Fibroblast of lung (primary cell): ENCODE data around the gene RIOK1. TPM values are rescaled to one million over a fixed set of nuclear protein-coding genes. Genes with fewer than 3 reads are reported as not detected.
A peak's percentile ranks its signal among the peaks of the same experiment; 100 is the strongest.

Source experiments
- DNase-seq, 2 donors: peaks; one replicate each; pipeline versions ENCODE4 v3.0.0 to v3.0.0-alpha.2; 2010; ENCODE audit warnings: low read depth in 2 of 2
- H2AFZ ChIP-seq: 2 replicates; pipeline ENCODE4 v1.5.1; 2012; ENCODE audit warnings: low read length, control low read depth, inconsistent platforms
- H3K27ac ChIP-seq: 2 replicates; pipeline ENCODE4 v1.5.1; 2011; ENCODE audit warnings: low read length, control low read depth; ENCODE audit not compliant: insufficient read depth
- H3K27me3 ChIP-seq: 2 replicates; pipeline ENCODE4 v1.5.1; 2011; ENCODE audit warnings: mild to moderate bottlenecking, low read length; ENCODE audit not compliant: control insufficient read depth, insufficient read depth
- H3K36me3 ChIP-seq: 2 replicates; pipeline ENCODE4 v1.5.1; 2011; ENCODE audit warnings: low read length; ENCODE audit not compliant: control insufficient read depth, insufficient read depth
- H3K4me1 ChIP-seq: 2 replicates; pipeline ENCODE4 v1.5.1; 2011; ENCODE audit warnings: low read length; ENCODE audit not compliant: control insufficient read depth, insufficient read depth; ENCODE audit errors: extremely low read depth
- H3K4me2 ChIP-seq: 2 replicates; pipeline ENCODE4 v1.5.1; 2011; ENCODE audit warnings: low read length, control low read depth; ENCODE audit not compliant: insufficient read depth; ENCODE audit errors: extremely low read depth
- H3K4me3 ChIP-seq, 4 experiments: fragments of 200-600 bp in 1 of 4; sonication (generic) in 1 of 4; replicated peaks in 1 of 4; 2 replicates each; pipeline ENCODE4 v1.5.1; 2011 to 2016; ENCODE audit warnings: low read length in 4 of 4, low read depth in 3 of 4, mild to moderate bottlenecking in 3 of 4, control low read depth in 2 of 4, inconsistent platforms in 1 of 4, mixed read lengths in 1 of 4; ENCODE audit not compliant: insufficient read depth in 1 of 4; ENCODE audit errors: control extremely low read depth in 1 of 4
- H3K79me2 ChIP-seq: 2 replicates; pipeline ENCODE4 v1.5.1; 2012; ENCODE audit warnings: mild to moderate bottlenecking, low read length, inconsistent platforms; ENCODE audit not compliant: control insufficient read depth, insufficient read depth
- H3K9ac ChIP-seq: 2 replicates; pipeline ENCODE4 v1.5.1; 2011; ENCODE audit warnings: mild to moderate bottlenecking, low read length, control low read depth; ENCODE audit not compliant: insufficient read depth
- H3K9me3 ChIP-seq: 2 replicates; pipeline ENCODE4 v1.5.1; 2012; ENCODE audit warnings: low read depth, low read length; ENCODE audit not compliant: control insufficient read depth, insufficient read depth
- H4K20me1 ChIP-seq: 2 replicates; pipeline ENCODE4 v1.5.1; 2011; ENCODE audit warnings: low read length; ENCODE audit not compliant: control insufficient read depth, insufficient read depth; ENCODE audit errors: extremely low read depth
- CTCF ChIP-seq, 2 donors: IDR thresholded peaks in 1 of 2; conservative IDR thresholded peaks in 1 of 2; 1 replicate in 1 of 2; 2 replicates in 1 of 2; pipeline ENCODE4 v1.5.1; 2011 to 2012; ENCODE audit warnings: low read length in 2 of 2, control low read depth in 1 of 2, inconsistent platforms in 1 of 2, low read depth in 1 of 2, mild to moderate bottlenecking in 1 of 2
- EZH2 ChIP-seq: IDR thresholded peaks from 2 replicates; pipeline ENCODE4 v1.5.1; 2012; ENCODE audit warnings: low read length, control low read depth, mild to moderate bottlenecking; ENCODE audit errors: missing control alignments
- polyA plus RNA-seq, 2 donors: library from polyadenylated mRNA; depleted of rRNA in 1 of 2; stranded (reverse) in 1 of 2; unstranded in 1 of 2; fragments of >200 nt; gene quantifications; 2 replicates each; pipeline ENCODE4 v1.2.1, GENCODE V29; 2011 to 2012; ENCODE audit warnings: missing spikeins in 1 of 2
- total RNA-seq: library from RNA; depleted of rRNA; stranded (reverse); fragments of >200 nt; gene quantifications from 2 replicates; pipeline ENCODE4 v1.2.1, GENCODE V29; 2014

Gene RIOK1
- total and polyA plus RNA-seq, 2 donors (not counting 1 experiment from before 2014, with no cell fraction given): 11.9 to 28.7 TPM

GRCh38 chr6:7381092-7381491 lies 8.5 kb upstream of the RIOK1 start:
- Histone ChIP-seq H3K9ac (no peak overlapping the region), H3K4me1 (no peaks in the 10 kb centered on the region), H3K27ac (no peak overlapping the region), H3K79me2 (no peaks in the 10 kb centered on the region), H3K9me3 (no peaks in the 10 kb centered on the region), H3K27me3 (no peaks in the 10 kb centered on the region), H2AFZ (no peak overlapping the region), H3K36me3 (no peaks in the 10 kb centered on the region), H3K4me3 (no peak overlapping the region), H3K4me2 (no peak overlapping the region), H4K20me1 (no peaks in the 10 kb centered on the region)
- DNase-seq: no peak
- no peak for TF ChIP-seq CTCF (conservative IDR thresholded peaks at IDR 0.05 in 1 of 2, IDR thresholded peaks at IDR 0.05 in 1 of 2; ENCODE audit: low read depth in 1 of 2, low read length in 2 of 2)
- no peak for TF ChIP-seq EZH2

GRCh38 chr6:7389162-7389450 lies 502 bp upstream of the RIOK1 start:
- peak in 1 of 2 donors; percentile 73 for DNase-seq
- Histone ChIP-seq H3K9me3 (no peaks in the 10 kb centered on the region), H3K9ac (peak overlapping the region; percentile 82), H3K4me3 (peak overlapping the region; percentile 91 to 97 (median 93)), H3K36me3 (no peaks in the 10 kb centered on the region), H3K4me2 (peak overlapping the region; percentile 98), H3K27ac (peak overlapping the region; percentile 89), H3K79me2 (peaks cover 25% of the 10 kb centered on the region), H3K27me3 (no peaks in the 10 kb centered on the region), H4K20me1 (no peaks in the 10 kb centered on the region), H3K4me1 (peaks cover 4% of the 10 kb centered on the region), H2AFZ (peak overlapping the region; percentile 99)
- TF ChIP-seq EZH2: no peak
- TF ChIP-seq CTCF (conservative IDR thresholded peaks at IDR 0.05 in 1 of 2, IDR thresholded peaks at IDR 0.05 in 1 of 2; ENCODE audit: low read depth in 1 of 2, low read length in 2 of 2): no peak

GRCh38 chr6:7390226-7390878 lies 744 bp downstream of the RIOK1 start:
- peak overlapping the region; percentile 91 to 97 (median 93) for H3K4me3 ChIP-seq
- peak overlapping the region; percentile 82 for H3K9ac ChIP-seq
- H3K4me2 ChIP-seq: peak overlapping the region; percentile 98
- H2AFZ ChIP-seq: peak overlapping the region; percentile 92
- H3K79me2 ChIP-seq: peaks cover 25% of the 10 kb centered on the region
- no peaks in the 10 kb centered on the region for H4K20me1 ChIP-seq
- H3K4me1 ChIP-seq: peaks cover 4% of the 10 kb centered on the region
- no peak for DNase-seq
- H3K36me3 ChIP-seq: no peaks in the 10 kb centered on the region
- no peaks in the 10 kb centered on the region for H3K9me3 ChIP-seq
- H3K27me3 ChIP-seq: no peaks in the 10 kb centered on the region
- TF ChIP-seq CTCF (conservative IDR thresholded peaks at IDR 0.05 in 1 of 2, IDR thresholded peaks at IDR 0.05 in 1 of 2; ENCODE audit: low read depth in 1 of 2, low read length in 2 of 2): no peak
- no peak for TF ChIP-seq EZH2
- H3K27ac ChIP-seq: peak overlapping the region; percentile 89
